Upper lobe of left lung (tissue), 4 donors: ENCODE measurements around the gene DGKG.

Experiments
- POLR2A ChIP-seq, 4 donors: fragments of 450-650 bp; IDR thresholded peaks; one replicate each; pipeline ENCODE4 v1.5.1; 2016 to 2017; ENCODE audit warnings: antibody characterized with exemption in 4 of 4, mild to moderate bottlenecking in 2 of 4
- POLR2AphosphoS5 ChIP-seq, 2 donors: sonication (generic); formaldehyde crosslinking; IDR thresholded peaks; one replicate each; pipeline ENCODE4 v1.5.1; 2017; ENCODE audit warnings: antibody characterized with exemption in 2 of 2
- TF ChIP-seq, protein P1 (sequence below), 6 experiments: fragments of 450-650 bp in 4 of 6; fragments of 200-600 bp in 2 of 6; sonication (generic) in 2 of 6; IDR thresholded peaks; one replicate each; pipeline ENCODE4 v1.5.1; 2016 to 2019; ENCODE audit warnings: antibody characterized with exemption in 6 of 6

DNA sequence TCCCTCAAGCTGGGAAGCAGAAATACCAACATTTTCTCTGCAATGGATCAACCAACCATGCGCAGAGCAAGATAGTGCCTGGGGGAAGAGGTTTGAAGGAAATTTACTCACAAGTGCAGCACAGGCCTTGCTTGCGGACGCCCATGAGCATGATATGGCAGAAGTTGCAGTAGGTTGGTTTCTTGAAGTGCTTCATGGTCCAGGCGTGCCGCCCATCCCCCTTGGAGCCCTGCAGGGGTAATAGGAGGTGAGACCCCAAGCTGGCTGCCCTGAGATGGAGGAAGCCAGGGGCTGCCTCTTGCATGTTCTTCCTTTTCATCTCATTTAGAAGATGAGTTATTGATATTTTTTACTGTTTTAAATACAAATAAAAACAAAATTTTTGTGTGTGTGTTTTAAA, 86.6 kb downstream of the DGKG start:
- TF ChIP-seq POLR2AphosphoS5 (IDR thresholded peaks at IDR 0.05) = no peak
- TF ChIP-seq, protein P1, sequence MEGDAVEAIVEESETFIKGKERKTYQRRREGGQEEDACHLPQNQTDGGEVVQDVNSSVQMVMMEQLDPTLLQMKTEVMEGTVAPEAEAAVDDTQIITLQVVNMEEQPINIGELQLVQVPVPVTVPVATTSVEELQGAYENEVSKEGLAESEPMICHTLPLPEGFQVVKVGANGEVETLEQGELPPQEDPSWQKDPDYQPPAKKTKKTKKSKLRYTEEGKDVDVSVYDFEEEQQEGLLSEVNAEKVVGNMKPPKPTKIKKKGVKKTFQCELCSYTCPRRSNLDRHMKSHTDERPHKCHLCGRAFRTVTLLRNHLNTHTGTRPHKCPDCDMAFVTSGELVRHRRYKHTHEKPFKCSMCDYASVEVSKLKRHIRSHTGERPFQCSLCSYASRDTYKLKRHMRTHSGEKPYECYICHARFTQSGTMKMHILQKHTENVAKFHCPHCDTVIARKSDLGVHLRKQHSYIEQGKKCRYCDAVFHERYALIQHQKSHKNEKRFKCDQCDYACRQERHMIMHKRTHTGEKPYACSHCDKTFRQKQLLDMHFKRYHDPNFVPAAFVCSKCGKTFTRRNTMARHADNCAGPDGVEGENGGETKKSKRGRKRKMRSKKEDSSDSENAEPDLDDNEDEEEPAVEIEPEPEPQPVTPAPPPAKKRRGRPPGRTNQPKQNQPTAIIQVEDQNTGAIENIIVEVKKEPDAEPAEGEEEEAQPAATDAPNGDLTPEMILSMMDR (IDR thresholded peaks at IDR 0.05) = no peak
- TF ChIP-seq POLR2A (IDR thresholded peaks at IDR 0.05) = no peak
